HepG2 (cell line): ENCODE measurements around the gene AGFG1. TPM values are rescaled to one million over a fixed set of nuclear protein-coding genes. Genes with fewer than 3 reads are reported as not detected.

Experiments
- ARID3A ChIP-seq: IDR thresholded peaks from 2 replicates; pipeline ENCODE4 v1.6.1; 2012; ENCODE audit warnings: low read depth, low read length, improper control_type of control experiment
- BRCA1 ChIP-seq: sonication (generic); formaldehyde crosslinking; IDR thresholded peaks from 2 replicates; pipeline ENCODE4 v1.4.0; 2020; ENCODE audit warnings: missing genetic modification reagents
- CSRNP2 ChIP-seq: sonication (generic); formaldehyde crosslinking; conservative IDR thresholded peaks from 2 replicates; pipeline ENCODE4 v1.8.0; 2022; ENCODE audit warnings: low read depth, missing genetic modification reagents
- GFI1 ChIP-seq: sonication (generic); formaldehyde crosslinking; IDR thresholded peaks from 2 replicates; pipeline ENCODE4 v1.5.0; 2020; ENCODE audit warnings: missing genetic modification reagents, mild to moderate bottlenecking, borderline replicate concordance
- GTF2F1 ChIP-seq: fragments of 150-350 bp; IDR thresholded peaks from 2 replicates; pipeline ENCODE4 v1.6.1; 2014; ENCODE audit warnings: low read length
- HOXA5 ChIP-seq: sonication (generic); formaldehyde crosslinking; IDR thresholded peaks from 2 replicates; pipeline ENCODE4 v1.4.0; 2020; ENCODE audit warnings: missing genetic modification reagents
- JDP2 ChIP-seq: sonication (generic); formaldehyde crosslinking; IDR thresholded peaks from 2 replicates; pipeline ENCODE4 v1.8.1; 2022; ENCODE audit warnings: missing genetic modification reagents, borderline replicate concordance
- NCOR1 ChIP-seq: fragments of 200-600 bp; sonication (generic); IDR thresholded peaks from 2 replicates; pipeline ENCODE4 v1.7.0; 2017; ENCODE audit warnings: antibody characterized with exemption, low read length, borderline replicate concordance
- PRMT3 ChIP-seq: sonication (generic); formaldehyde crosslinking; IDR thresholded peaks from 2 replicates; pipeline ENCODE4 v1.8.1; 2022; ENCODE audit warnings: low read depth, mild to moderate bottlenecking, moderate library complexity, missing genetic modification reagents, borderline replicate concordance
- SIX4 ChIP-seq: sonication (generic); formaldehyde crosslinking; IDR thresholded peaks from 2 replicates; pipeline ENCODE4 v1.4.0; 2020; ENCODE audit warnings: missing genetic modification reagents
- SMARCE1 ChIP-seq: fragments of 450-650 bp; IDR thresholded peaks from 2 replicates; pipeline ENCODE4 v1.6.1; 2017; ENCODE audit warnings: borderline replicate concordance
- SOX13 ChIP-seq, 3 experiments: fragments of 450-650 bp in 1 of 3; sonication (generic) in 1 of 3; formaldehyde crosslinking in 1 of 3; IDR thresholded peaks in 2 of 3; conservative IDR thresholded peaks in 1 of 3; 2 replicates each; pipeline versions ENCODE4 v1.5.0 to v1.6.1; 2016 to 2020; ENCODE audit warnings: antibody characterized with exemption in 1 of 3, mild to moderate bottlenecking in 1 of 3, missing compliant biosample characterization in 1 of 3, missing genetic modification reagents in 1 of 3, moderate library complexity in 1 of 3
- STAT5B ChIP-seq: sonication (generic); formaldehyde crosslinking; IDR thresholded peaks from 2 replicates; pipeline ENCODE4 v1.4.0; 2020; ENCODE audit warnings: missing genetic modification reagents
- TCF7 ChIP-seq: sonication (generic); IDR thresholded peaks from 2 replicates; pipeline ENCODE4 v1.6.1; 2016; ENCODE audit warnings: antibody characterized with exemption, low read depth
- TEAD3 ChIP-seq: optimal IDR thresholded peaks from 2 replicates; pipeline ENCODE3; 2016; ENCODE audit warnings: borderline replicate concordance
- ZMYM3 ChIP-seq: sonication (generic); formaldehyde crosslinking; IDR thresholded peaks from 2 replicates; pipeline ENCODE4 v1.5.1; 2020; ENCODE audit warnings: mild to moderate bottlenecking, missing genetic modification reagents
- ZNF143 ChIP-seq: sonication (generic); formaldehyde crosslinking; IDR thresholded peaks from 2 replicates; pipeline ENCODE4 v1.4.0; 2020; ENCODE audit warnings: missing genetic modification reagents
- ZNF234 ChIP-seq: sonication (generic); formaldehyde crosslinking; conservative IDR thresholded peaks from 2 replicates; pipeline ENCODE4 v1.5.1; 2020; ENCODE audit warnings: mild to moderate bottlenecking, missing genetic modification reagents
- ZNF512 ChIP-seq: sonication (generic); formaldehyde crosslinking; IDR thresholded peaks from 2 replicates; pipeline ENCODE4 v1.4.0; 2020; ENCODE audit warnings: mild to moderate bottlenecking, missing genetic modification reagents
- ZNF703 ChIP-seq: sonication (generic); formaldehyde crosslinking; IDR thresholded peaks from 2 replicates; pipeline ENCODE4 v1.5.1; 2020; ENCODE audit warnings: missing genetic modification reagents, mild to moderate bottlenecking, moderate library complexity, borderline replicate concordance
- ZNF788 ChIP-seq: sonication (generic); formaldehyde crosslinking; IDR thresholded peaks from 2 replicates; pipeline ENCODE4 v1.5.0; 2020; ENCODE audit warnings: mild to moderate bottlenecking, missing genetic modification reagents, borderline replicate concordance
- ZSCAN12 ChIP-seq: sonication (generic); formaldehyde crosslinking; IDR thresholded peaks from 2 replicates; pipeline ENCODE4 v1.9.0; 2021; ENCODE audit warnings: mild to moderate bottlenecking, missing genetic modification reagents
- polyA plus RNA-seq, 8 experiments: library from polyadenylated mRNA; depleted of rRNA in 3 of 8; stranded (reverse) in 7 of 8; unstranded in 1 of 8; fragments of >200 nt; fragmentation: Illumina TruSeq in 4 of 8; extraction: Trizol in 4 of 8; gene quantifications; 2 replicates each; pipeline versions ENCODE4 v1.2.1 to v1.2.3, GENCODE V29; 2011 to 2016; ENCODE audit warnings: low read depth in 4 of 8, missing spikeins in 1 of 8, mixed read lengths in 1 of 8; ENCODE audit not compliant: insufficient read depth in 1 of 8
- total RNA-seq, 5 experiments: library from RNA; depleted of rRNA; stranded (reverse); fragments of >200 nt; fragmentation: Illumina TruSeq; extraction: Trizol; gene quantifications; 2 replicates each; pipeline ENCODE4 v1.2.3, GENCODE V29; 2016; ENCODE audit warnings: low read depth in 1 of 5
- TF ChIP-seq, protein P1 (sequence below): sonication (generic); formaldehyde crosslinking; IDR thresholded peaks from 2 replicates; pipeline ENCODE4 v1.5.0; 2020; ENCODE audit warnings: missing genetic modification reagents
- TF ChIP-seq, protein P2 (sequence below): sonication (generic); formaldehyde crosslinking; IDR thresholded peaks from 2 replicates; pipeline ENCODE4 v1.4.0; 2020; ENCODE audit warnings: missing genetic modification reagents

Gene AGFG1
- total and polyA plus RNA-seq, 2 of the 13 experiments (the other 11 are each of a cell fraction or from before 2014, with no cell fraction given), result 145 to 168 TPM

- TF ChIP-seq CSRNP2 (CRISPR knock-in tag) (no peak), STAT5B (CRISPR knock-in tag) (peak; percentile 68; the same call in 1 of the 2 replicates), SMARCE1 (no peak), ZMYM3 (CRISPR knock-in tag) (no peak), SOX13 (IDR thresholded peaks at IDR 0.05) (no peak), SOX13 (CRISPR knock-in tag; conservative IDR thresholded peaks at IDR 0.05 in 1 of 2, IDR thresholded peaks at IDR 0.05 in 1 of 2) (peak in 1 of 2 experiments; percentile 49; a peak in 1 of 4 replicates), ARID3A (peak; percentile 89), SIX4 (CRISPR knock-in tag) (no peak), HOXA5 (CRISPR knock-in tag) (no peak), GFI1 (0 out of 2 replicates have a peak, but pooled peaks have one; percentile 32), ZNF512 (CRISPR knock-in tag) (no peak), ZNF234 (CRISPR knock-in tag) (no peak), ZNF703 (no peak), NCOR1 (peak; percentile 59), TEAD3 (CRISPR knock-in tag) (peak; percentile 20), ZNF788 (CRISPR knock-in tag) (no peak), ZNF143 (CRISPR knock-in tag) (no peak), JDP2 (CRISPR knock-in tag) (no peak), BRCA1 (CRISPR knock-in tag) (no peak), PRMT3 (no peak), TCF7 (peak; percentile 80), GTF2F1 (no peak), ZSCAN12 (no peak)
- TF ChIP-seq, protein P1, sequence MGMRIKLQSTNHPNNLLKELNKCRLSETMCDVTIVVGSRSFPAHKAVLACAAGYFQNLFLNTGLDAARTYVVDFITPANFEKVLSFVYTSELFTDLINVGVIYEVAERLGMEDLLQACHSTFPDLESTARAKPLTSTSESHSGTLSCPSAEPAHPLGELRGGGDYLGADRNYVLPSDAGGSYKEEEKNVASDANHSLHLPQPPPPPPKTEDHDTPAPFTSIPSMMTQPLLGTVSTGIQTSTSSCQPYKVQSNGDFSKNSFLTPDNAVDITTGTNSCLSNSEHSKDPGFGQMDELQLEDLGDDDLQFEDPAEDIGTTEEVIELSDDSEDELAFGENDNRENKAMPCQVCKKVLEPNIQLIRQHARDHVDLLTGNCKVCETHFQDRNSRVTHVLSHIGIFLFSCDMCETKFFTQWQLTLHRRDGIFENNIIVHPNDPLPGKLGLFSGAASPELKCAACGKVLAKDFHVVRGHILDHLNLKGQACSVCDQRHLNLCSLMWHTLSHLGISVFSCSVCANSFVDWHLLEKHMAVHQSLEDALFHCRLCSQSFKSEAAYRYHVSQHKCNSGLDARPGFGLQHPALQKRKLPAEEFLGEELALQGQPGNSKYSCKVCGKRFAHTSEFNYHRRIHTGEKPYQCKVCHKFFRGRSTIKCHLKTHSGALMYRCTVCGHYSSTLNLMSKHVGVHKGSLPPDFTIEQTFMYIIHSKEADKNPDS (CRISPR knock-in tag), result no peak
- TF ChIP-seq, protein P2, sequence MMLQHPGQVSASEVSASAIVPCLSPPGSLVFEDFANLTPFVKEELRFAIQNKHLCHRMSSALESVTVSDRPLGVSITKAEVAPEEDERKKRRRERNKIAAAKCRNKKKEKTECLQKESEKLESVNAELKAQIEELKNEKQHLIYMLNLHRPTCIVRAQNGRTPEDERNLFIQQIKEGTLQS (CRISPR knock-in tag), result 0 out of 2 replicates have a peak, but pooled peaks have one; percentile 34
These were observed 43.1 kb upstream of the AGFG1 start (continued) for GRCh38 chr2:227428731-227429285.
